Panc1 (cell line): ENCODE data around the gene CCDC146. TPM values are rescaled to one million over a fixed set of nuclear protein-coding genes. Genes with fewer than 3 reads are reported as not detected.

Experiments
- ATAC-seq: fragments of 200-7000 bp; cut with Tn5 transposase; 2 replicates; pipeline ENCODE4 v1.9.1; 2020; ENCODE audit warnings: mild to moderate bottlenecking, moderate library complexity
- BruUV-seq: library from RNA; stranded (reverse); fragments of 400-500 nt; replicated peaks from 2 replicates; lab custom pipeline; 2021; lab: Mats Ljungman, UMichigan
- CTCF ChIA-PET: fragments of 300-600 bp; sonication (Branson Sonifier 250); formaldehyde crosslinking; loops from one replicate; lab custom pipeline; 2022; ENCODE audit warnings: antibody characterized with exemption; lab: Charles Lee
- POLR2A ChIA-PET: fragments of 300-600 bp; sonication (Branson Sonifier 250); formaldehyde crosslinking; loops from one replicate; lab custom pipeline; 2022; ENCODE audit warnings: antibody characterized with exemption; lab: Charles Lee
- DNase-seq: peaks from one replicate; pipeline ENCODE4 v3.0.0-alpha.2; 2010; ENCODE audit warnings: low read depth, low spot score
- H3K27ac ChIP-seq: 2 replicates; pipeline ENCODE4 v1.5.1; 2011; ENCODE audit warnings: mild to moderate bottlenecking, low read length, inconsistent platforms
- H3K27me3 ChIP-seq: fragments of 200-500 bp; sonication (Bioruptor generic); 2 replicates; pipeline ENCODE4 v1.6.0; 2014; ENCODE audit warnings: low read length, inconsistent platforms; ENCODE audit not compliant: control insufficient read depth, insufficient read depth
- H3K36me3 ChIP-seq: fragments of 200-500 bp; sonication (Bioruptor generic); 2 replicates; pipeline ENCODE4 v1.5.1; 2014; ENCODE audit warnings: inconsistent platforms, mild to moderate bottlenecking, low read length, moderate library complexity; ENCODE audit not compliant: control insufficient read depth, insufficient read depth
- H3K4me1 ChIP-seq: 2 replicates; pipeline ENCODE4 v1.5.1; 2011; ENCODE audit warnings: inconsistent platforms, mild to moderate bottlenecking, low read length, moderate library complexity; ENCODE audit not compliant: control insufficient read depth, insufficient read depth
- H3K4me3 ChIP-seq, 2 experiments: 2 replicates each; pipeline ENCODE4 v1.5.1; 2011 to 2012; ENCODE audit warnings: low read depth in 2 of 2, low read length in 2 of 2, mild to moderate bottlenecking in 2 of 2, inconsistent platforms in 1 of 2, moderate library complexity in 1 of 2
- H3K9me3 ChIP-seq: fragments of 200-500 bp; sonication (Bioruptor generic); 2 replicates; pipeline ENCODE4 v1.5.1; 2014; ENCODE audit warnings: low read depth, mild to moderate bottlenecking, inconsistent platforms, low read length, moderate library complexity; ENCODE audit not compliant: control insufficient read depth, insufficient read depth
- CTCF ChIP-seq: fragments of 450-650 bp; IDR thresholded peaks from 2 replicates; pipeline ENCODE4 v1.5.1; 2017; ENCODE audit warnings: mild to moderate bottlenecking
- POLR2AphosphoS5 ChIP-seq: IDR thresholded peaks from 2 replicates; pipeline ENCODE4 v1.6.1; 2012; ENCODE audit warnings: mild to moderate bottlenecking, low read depth, low read length, moderate library complexity
- SIN3A ChIP-seq: IDR thresholded peaks from 2 replicates; pipeline ENCODE4 v1.6.1; 2012; ENCODE audit warnings: low read depth, mild to moderate bottlenecking, low read length, moderate library complexity, borderline replicate concordance; ENCODE audit not compliant: insufficient read depth
- TCF7L2 ChIP-seq: IDR thresholded peaks from 2 replicates; pipeline ENCODE4 v1.6.1; 2011; ENCODE audit warnings: mild to moderate bottlenecking, low read depth, low read length, inconsistent platforms
- in situ Hi-C: cut with HindIII; loops from 2 replicates; pipeline ENCODE4 v1.10.0; 2016; ENCODE audit warnings: low sequenced_read_pairs, low pct_unique_long_range_greater_than_20kb
- intact Hi-C: fragments of 100-400 bp; cut with micrococcal nuclease; formaldehyde crosslinking; loops from one replicate; pipeline ENCODE4 v1.10.0; 2022; ENCODE audit not compliant: unreplicated experiment
- total RNA-seq: library from RNA; stranded (reverse); gene quantifications from one replicate; pipeline ENCODE4 v1.2.1, GENCODE V29; 2021; ENCODE audit not compliant: unreplicated experiment
- TF ChIP-seq, protein P1 (sequence below), 2 experiments: IDR thresholded peaks; 2 replicates each; pipeline ENCODE4 v1.6.1; 2011 to 2012; ENCODE audit warnings: low read depth in 2 of 2, control low read depth in 1 of 2, low read length in 1 of 2, mild to moderate bottlenecking in 1 of 2, moderate library complexity in 1 of 2; ENCODE audit not compliant: insufficient read depth in 1 of 2

CCDC146 gene
- total RNA-seq, 1 experiment from 2014 or later = 1.2 TPM

- in situ Hi-C loops (no loop called here), intact Hi-C loops (no loop called here)
- Histone ChIP-seq H3K9me3 (no peaks in the 10 kb centered on the region), H3K27ac (no peak overlapping the region), H3K36me3 (no peaks in the 10 kb centered on the region), H3K27me3 (peaks cover 2% of the 10 kb centered on the region), H3K4me3 (no peak overlapping the region), H3K4me1 (no peaks in the 10 kb centered on the region)
- DNase-seq (no peak), ATAC-seq (no peak)
- POLR2A ChIA-PET = no interaction called here
- BruUV-seq = no TSS peak
- TF ChIP-seq SIN3A (no peak), CTCF (no peak), TCF7L2 (no peak), POLR2AphosphoS5 (no peak)
- TF ChIP-seq, protein P1, sequence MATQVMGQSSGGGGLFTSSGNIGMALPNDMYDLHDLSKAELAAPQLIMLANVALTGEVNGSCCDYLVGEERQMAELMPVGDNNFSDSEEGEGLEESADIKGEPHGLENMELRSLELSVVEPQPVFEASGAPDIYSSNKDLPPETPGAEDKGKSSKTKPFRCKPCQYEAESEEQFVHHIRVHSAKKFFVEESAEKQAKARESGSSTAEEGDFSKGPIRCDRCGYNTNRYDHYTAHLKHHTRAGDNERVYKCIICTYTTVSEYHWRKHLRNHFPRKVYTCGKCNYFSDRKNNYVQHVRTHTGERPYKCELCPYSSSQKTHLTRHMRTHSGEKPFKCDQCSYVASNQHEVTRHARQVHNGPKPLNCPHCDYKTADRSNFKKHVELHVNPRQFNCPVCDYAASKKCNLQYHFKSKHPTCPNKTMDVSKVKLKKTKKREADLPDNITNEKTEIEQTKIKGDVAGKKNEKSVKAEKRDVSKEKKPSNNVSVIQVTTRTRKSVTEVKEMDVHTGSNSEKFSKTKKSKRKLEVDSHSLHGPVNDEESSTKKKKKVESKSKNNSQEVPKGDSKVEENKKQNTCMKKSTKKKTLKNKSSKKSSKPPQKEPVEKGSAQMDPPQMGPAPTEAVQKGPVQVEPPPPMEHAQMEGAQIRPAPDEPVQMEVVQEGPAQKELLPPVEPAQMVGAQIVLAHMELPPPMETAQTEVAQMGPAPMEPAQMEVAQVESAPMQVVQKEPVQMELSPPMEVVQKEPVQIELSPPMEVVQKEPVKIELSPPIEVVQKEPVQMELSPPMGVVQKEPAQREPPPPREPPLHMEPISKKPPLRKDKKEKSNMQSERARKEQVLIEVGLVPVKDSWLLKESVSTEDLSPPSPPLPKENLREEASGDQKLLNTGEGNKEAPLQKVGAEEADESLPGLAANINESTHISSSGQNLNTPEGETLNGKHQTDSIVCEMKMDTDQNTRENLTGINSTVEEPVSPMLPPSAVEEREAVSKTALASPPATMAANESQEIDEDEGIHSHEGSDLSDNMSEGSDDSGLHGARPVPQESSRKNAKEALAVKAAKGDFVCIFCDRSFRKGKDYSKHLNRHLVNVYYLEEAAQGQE (IDR thresholded peaks at IDR 0.05; ENCODE audit: insufficient read depth in 1 of 2, low read depth in 2 of 2, low read length in 1 of 2) = no peak
- CTCF ChIA-PET = no interaction called here
These were observed 217.3 kb downstream of the CCDC146 start for GRCh38 chr7:77339726-77340125.

Other genes with a start within 250 kb of the CCDC146 start
- not detected for gene SPDYE17, start 90.3 kb upstream of the CCDC146 start, total RNA-seq
- not detected for gene SPDYE18, start 60.1 kb upstream of the CCDC146 start, total RNA-seq
- gene FGL2, start 77.2 kb downstream of the CCDC146 start, total RNA-seq = not detected